Astrocyte (in vitro differentiated cells and primary cell): ENCODE results near the gene KCNK10.

Experiments used
- EZH2 ChIP-seq: IDR thresholded peaks from 2 replicates; pipeline ENCODE4 v1.6.1; 2012; ENCODE audit warnings: mild to moderate bottlenecking, low read length, inconsistent platforms; ENCODE audit not compliant: insufficient read depth
- TF ChIP-seq, protein P1 (sequence below): IDR thresholded peaks from 2 replicates; pipeline ENCODE4 v1.5.1; 2011; ENCODE audit warnings: low read depth, mild to moderate bottlenecking, inconsistent platforms, low read length, moderate library complexity; ENCODE audit not compliant: insufficient read depth

GRCh38 chr14:88255196-88255595, 67.9 kb downstream of the KCNK10 start:
- TF ChIP-seq, protein P1, sequence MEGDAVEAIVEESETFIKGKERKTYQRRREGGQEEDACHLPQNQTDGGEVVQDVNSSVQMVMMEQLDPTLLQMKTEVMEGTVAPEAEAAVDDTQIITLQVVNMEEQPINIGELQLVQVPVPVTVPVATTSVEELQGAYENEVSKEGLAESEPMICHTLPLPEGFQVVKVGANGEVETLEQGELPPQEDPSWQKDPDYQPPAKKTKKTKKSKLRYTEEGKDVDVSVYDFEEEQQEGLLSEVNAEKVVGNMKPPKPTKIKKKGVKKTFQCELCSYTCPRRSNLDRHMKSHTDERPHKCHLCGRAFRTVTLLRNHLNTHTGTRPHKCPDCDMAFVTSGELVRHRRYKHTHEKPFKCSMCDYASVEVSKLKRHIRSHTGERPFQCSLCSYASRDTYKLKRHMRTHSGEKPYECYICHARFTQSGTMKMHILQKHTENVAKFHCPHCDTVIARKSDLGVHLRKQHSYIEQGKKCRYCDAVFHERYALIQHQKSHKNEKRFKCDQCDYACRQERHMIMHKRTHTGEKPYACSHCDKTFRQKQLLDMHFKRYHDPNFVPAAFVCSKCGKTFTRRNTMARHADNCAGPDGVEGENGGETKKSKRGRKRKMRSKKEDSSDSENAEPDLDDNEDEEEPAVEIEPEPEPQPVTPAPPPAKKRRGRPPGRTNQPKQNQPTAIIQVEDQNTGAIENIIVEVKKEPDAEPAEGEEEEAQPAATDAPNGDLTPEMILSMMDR, result no peak
- TF ChIP-seq EZH2, result no peak
